ENCODE data around the gene GARIN5A. TPM values are rescaled to one million over a fixed set of nuclear protein-coding genes. Genes with fewer than 3 reads are reported as not detected.

Gene GARIN5A
- total and polyA plus RNA-seq, 4 experiments from 2014 or later = 0.39 to 0.61 (median 0.44) TPM; not detected in 1

- no peaks in the 10 kb centered on the region for H3K4me1 ChIP-seq (ENCODE audit: insufficient read depth, low read length)
- no peaks in the 10 kb centered on the region for H3K36me3 Mint-ChIP-seq
- H3K27ac Mint-ChIP-seq = no peak overlapping the region
- no peaks in the 10 kb centered on the region for H3K9me3 Mint-ChIP-seq
- H3K9me3 ChIP-seq (ENCODE audit: control insufficient read depth in 1 of 2, low read length in 2 of 2) = no peaks in the 10 kb centered on the region
- no peak overlapping the region for H3K4me3 ChIP-seq (ENCODE audit: low read length in 2 of 2)
- POLR2A ChIA-PET (ENCODE audit: partially characterized antibody) = no interaction called here
- peaks cover 0 to 4% of the 10 kb centered on the region in 2 donors for H3K27me3 Mint-ChIP-seq
- no peak overlapping the region for H3K4me3 Mint-ChIP-seq
- H3K36me3 ChIP-seq (ENCODE audit: insufficient read depth, low read length) = no peaks in the 10 kb centered on the region
- peak in 1 of 5 donors; percentile 17 for DNase-seq
- H3K27me3 ChIP-seq (ENCODE audit: insufficient read depth, low read length) = no peaks in the 10 kb centered on the region
- intact Hi-C loops (cut with micrococcal nuclease) = no loop called here
- CTCF ChIA-PET (ENCODE audit: partially characterized antibody) = no interaction called here
- H3K4me1 Mint-ChIP-seq = peaks cover 0 to 6% (median 0%) of the 10 kb centered on the region in 4 donors
- no peak overlapping the region for H3K27ac ChIP-seq (ENCODE audit: low read depth, low read length)
These were observed 40.5 kb upstream of the GARIN5A start for GRCh38 chr19:50516964-50517703.

GRCh38 chr19:50516456-50516855, 39.8 kb upstream of the GARIN5A start:
- H3K27me3 ChIP-seq (ENCODE audit: insufficient read depth, low read length) = no peaks in the 10 kb centered on the region
- ChIA-PET CTCF (ENCODE audit: partially characterized antibody) (no interaction called here), POLR2A (ENCODE audit: partially characterized antibody) (no interaction called here)
- Mint-ChIP-seq H3K4me3 (no peak overlapping the region), H3K9me3 (no peaks in the 10 kb centered on the region), H3K27me3 (peaks cover 0 to 5% of the 10 kb centered on the region in 2 donors), H3K36me3 (peaks cover 0 to under 1% of the 10 kb centered on the region in 2 donors), H3K27ac (no peak overlapping the region), H3K4me1 (peaks cover 2 to 11% (median 4%) of the 10 kb centered on the region in 4 donors)
- no peaks in the 10 kb centered on the region for H3K36me3 ChIP-seq (ENCODE audit: insufficient read depth, low read length)
- intact Hi-C loops (cut with micrococcal nuclease) = no loop called here
- DNase-seq = peak in 1 of 5 donors; percentile 1
- peaks cover 4% of the 10 kb centered on the region for H3K4me1 ChIP-seq (ENCODE audit: insufficient read depth, low read length)
- no peak overlapping the region for H3K4me3 ChIP-seq (ENCODE audit: low read length in 2 of 2)
- no peak overlapping the region for H3K27ac ChIP-seq (ENCODE audit: low read depth, low read length)
- H3K9me3 ChIP-seq (ENCODE audit: control insufficient read depth in 1 of 2, low read length in 2 of 2) = no peaks in the 10 kb centered on the region

- no peak overlapping the region for H3K27ac ChIP-seq (ENCODE audit: low read depth, low read length)
- H3K36me3 ChIP-seq (ENCODE audit: insufficient read depth, low read length) = no peaks in the 10 kb centered on the region
- no peak overlapping the region for H3K4me3 Mint-ChIP-seq
- no peak overlapping the region for H3K27ac Mint-ChIP-seq
- H3K9me3 ChIP-seq (ENCODE audit: control insufficient read depth in 1 of 2, low read length in 2 of 2) = no peaks in the 10 kb centered on the region
- peaks cover 0 to 9% of the 10 kb centered on the region in 2 donors for H3K27me3 Mint-ChIP-seq
- H3K27me3 ChIP-seq (ENCODE audit: insufficient read depth, low read length) = no peaks in the 10 kb centered on the region
- no peak overlapping the region for H3K4me3 ChIP-seq (ENCODE audit: low read length in 2 of 2)
- DNase-seq = peak in 1 of 5 donors; percentile 10
- intact Hi-C loops (cut with micrococcal nuclease) = no loop called here
- H3K4me1 Mint-ChIP-seq = peaks cover 7 to 23% (median 14%) of the 10 kb centered on the region in 4 donors
- peaks cover 11% of the 10 kb centered on the region for H3K4me1 ChIP-seq (ENCODE audit: insufficient read depth, low read length)
- POLR2A ChIA-PET (ENCODE audit: partially characterized antibody) = no interaction called here
- CTCF ChIA-PET (ENCODE audit: partially characterized antibody) = no interaction called here
- peaks cover 0 to 4% of the 10 kb centered on the region in 2 donors for H3K36me3 Mint-ChIP-seq
- peaks cover 0 to 3% (median 0%) of the 10 kb centered on the region in 8 donors for H3K9me3 Mint-ChIP-seq
These were observed 38.5 kb upstream of the GARIN5A start for GRCh38 chr19:50515168-50515561.

GRCh38 chr19:50514346-50515167, 37.9 kb upstream of the GARIN5A start:
- no peaks in the 10 kb centered on the region for H3K36me3 ChIP-seq (ENCODE audit: insufficient read depth, low read length)
- peaks cover 13% of the 10 kb centered on the region for H3K4me1 ChIP-seq (ENCODE audit: insufficient read depth, low read length)
- H3K27me3 ChIP-seq (ENCODE audit: insufficient read depth, low read length) = no peaks in the 10 kb centered on the region
- peak overlapping the region in 2 of 7 donors; percentile 75 to 76 for H3K27ac Mint-ChIP-seq
- no peak overlapping the region for H3K4me3 ChIP-seq (ENCODE audit: low read length in 2 of 2)
- no peaks in the 10 kb centered on the region for H3K9me3 ChIP-seq (ENCODE audit: control insufficient read depth in 1 of 2, low read length in 2 of 2)
- H3K4me1 Mint-ChIP-seq = peaks cover 7 to 23% (median 14%) of the 10 kb centered on the region in 4 donors
- no peak overlapping the region for H3K27ac ChIP-seq (ENCODE audit: low read depth, low read length)
- H3K9me3 Mint-ChIP-seq = peaks cover 0 to 3% (median 0%) of the 10 kb centered on the region in 8 donors
- peaks cover 0 to 4% of the 10 kb centered on the region in 2 donors for H3K36me3 Mint-ChIP-seq
- H3K4me3 Mint-ChIP-seq = peak overlapping the region in 3 of 8 donors; percentile 12 to 48 (median 24)
- H3K27me3 Mint-ChIP-seq = peaks cover 0 to 9% of the 10 kb centered on the region in 2 donors
- ChIA-PET CTCF (ENCODE audit: partially characterized antibody) (no interaction called here), POLR2A (ENCODE audit: partially characterized antibody) (no interaction called here)
- peak in 1 of 5 donors; percentile 42 for DNase-seq
- intact Hi-C loops (cut with micrococcal nuclease) = no loop called here

- H3K9me3 ChIP-seq (ENCODE audit: control insufficient read depth in 1 of 2, low read length in 2 of 2) = no peaks in the 10 kb centered on the region
- CTCF ChIA-PET (ENCODE audit: partially characterized antibody) = no interaction called here
- peaks cover 7 to 29% (median 17%) of the 10 kb centered on the region in 4 donors for H3K4me1 Mint-ChIP-seq
- peaks cover 0 to 3% (median 0%) of the 10 kb centered on the region in 8 donors for H3K9me3 Mint-ChIP-seq
- intact Hi-C loops (cut with micrococcal nuclease) = no loop called here
- no peaks in the 10 kb centered on the region for H3K27me3 ChIP-seq (ENCODE audit: insufficient read depth, low read length)
- H3K27ac Mint-ChIP-seq = peak within 1 kb of the TSS in 5 of 7 donors; percentile 30 to 87 (median 76)
- DNase-seq = peak in 1 of 5 donors; percentile 32
- peaks cover 0 to 4% of the 10 kb centered on the region in 2 donors for H3K36me3 Mint-ChIP-seq
- H3K4me1 ChIP-seq (ENCODE audit: insufficient read depth, low read length) = peaks cover 13% of the 10 kb centered on the region
- H3K27me3 Mint-ChIP-seq = peaks cover 0 to 9% of the 10 kb centered on the region in 2 donors
- no peaks in the 10 kb centered on the region for H3K36me3 ChIP-seq (ENCODE audit: insufficient read depth, low read length)
- POLR2A ChIA-PET (ENCODE audit: partially characterized antibody) = interaction anchor here (3.1 kb wide), 1 partner anchor 156 kb away, joined by 22 read pairs; no protein-coding TSS in a partner anchor
- H3K4me3 ChIP-seq (ENCODE audit: low read length in 2 of 2) = no peak within 1 kb of the TSS
- H3K4me3 Mint-ChIP-seq = peak within 1 kb of the TSS in 5 of 8 donors; percentile 11 to 72 (median 40)
- no peak within 1 kb of the TSS for H3K27ac ChIP-seq (ENCODE audit: low read depth, low read length)
These were observed 37.2 kb upstream of the GARIN5A start, which contains the start of gene ASPDH for GRCh38 chr19:50513746-50514345. Gene ASPDH, minus strand, starts transcription at chr19:50513913. Its CDS starts 90 bp downstream, at chr19:50513823.

- Histone ChIP-seq H3K4me1 (ENCODE audit: insufficient read depth, low read length) (peaks cover 13% of the 10 kb centered on the region), H3K36me3 (ENCODE audit: insufficient read depth, low read length) (no peaks in the 10 kb centered on the region), H3K27me3 (ENCODE audit: insufficient read depth, low read length) (no peaks in the 10 kb centered on the region), H3K27ac (ENCODE audit: low read depth, low read length) (no peak overlapping the region), H3K4me3 (ENCODE audit: low read length in 2 of 2) (no peak overlapping the region), H3K9me3 (ENCODE audit: control insufficient read depth in 1 of 2, low read length in 2 of 2) (no peaks in the 10 kb centered on the region)
- peak in 1 of 5 donors; percentile 29 for DNase-seq
- CTCF ChIA-PET (ENCODE audit: partially characterized antibody) = no interaction called here
- peaks cover 0 to 3% (median 0%) of the 10 kb centered on the region in 8 donors for H3K9me3 Mint-ChIP-seq
- intact Hi-C loops (cut with micrococcal nuclease) = no loop called here
- peaks cover 7 to 32% (median 20%) of the 10 kb centered on the region in 4 donors for H3K4me1 Mint-ChIP-seq
- peaks cover 0 to 4% of the 10 kb centered on the region in 2 donors for H3K36me3 Mint-ChIP-seq
- H3K4me3 Mint-ChIP-seq = peak overlapping the region in 4 of 8 donors; percentile 11 to 72 (median 44)
- H3K27me3 Mint-ChIP-seq = peaks cover 0 to 9% of the 10 kb centered on the region in 2 donors
- POLR2A ChIA-PET (ENCODE audit: partially characterized antibody) = interaction anchor here (3.1 kb wide), 1 partner anchor 156 kb away, joined by 22 read pairs; no protein-coding TSS in a partner anchor
- peak overlapping the region in 4 of 7 donors; percentile 30 to 87 (median 64) for H3K27ac Mint-ChIP-seq
These were observed 36.5 kb upstream of the GARIN5A start for GRCh38 chr19:50512999-50513745.

Data from CD4-positive, alpha-beta memory T cell (primary cell).